HUES48 (cell line): ENCODE data around the gene OGDH.

Experiments used
- H3K27ac ChIP-seq: one replicate; pipeline ENCODE4 v1.7.0; 2013; ENCODE audit warnings: low read depth, low read length, inconsistent platforms
- H3K27me3 ChIP-seq: 2 replicates; pipeline ENCODE4 v1.6.1; 2013; ENCODE audit warnings: mild to moderate bottlenecking, low read length; ENCODE audit not compliant: control insufficient read depth, insufficient read depth
- H3K36me3 ChIP-seq: 2 replicates; pipeline ENCODE4 v1.6.1; 2013; ENCODE audit warnings: low read length; ENCODE audit not compliant: control insufficient read depth, insufficient read depth
- H3K4me1 ChIP-seq: 2 replicates; pipeline ENCODE4 v1.6.1; 2013; ENCODE audit warnings: mild to moderate bottlenecking, low read length; ENCODE audit not compliant: control insufficient read depth, insufficient read depth
- H3K4me3 ChIP-seq: 2 replicates; pipeline ENCODE4 v1.5.1; 2013; ENCODE audit warnings: mild to moderate bottlenecking, low read depth, low read length
- H3K9ac ChIP-seq: 2 replicates; pipeline ENCODE4 v1.6.1; 2013; ENCODE audit warnings: mild to moderate bottlenecking, low read depth, low read length, moderate library complexity
- H3K9me3 ChIP-seq: 2 replicates; pipeline ENCODE4 v1.6.1; 2013; ENCODE audit warnings: low read length; ENCODE audit not compliant: control insufficient read depth, insufficient read depth

Gene OGDH

DNA sequence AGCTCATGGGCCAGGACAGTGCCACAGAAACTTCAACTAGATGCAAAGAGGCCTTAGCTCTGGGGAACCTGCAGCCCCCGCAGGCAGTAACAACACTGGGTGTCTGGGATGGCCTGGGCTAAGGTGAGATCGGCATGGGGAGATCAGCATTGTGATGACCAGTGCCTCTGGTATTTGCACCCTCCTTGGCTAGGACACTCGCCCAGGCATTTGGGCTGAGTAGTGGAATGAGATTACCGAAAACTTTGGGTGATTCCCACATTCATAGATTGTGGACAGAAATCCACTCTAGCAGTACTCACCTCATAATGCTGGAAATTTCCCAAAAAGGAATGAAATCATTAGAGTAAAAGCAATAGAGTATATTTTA, 71.7 kb downstream of the OGDH start:
- no peak overlapping the region for H3K4me3 ChIP-seq
- H3K27me3 ChIP-seq, result no peaks in the 10 kb centered on the region
- no peak overlapping the region for H3K9ac ChIP-seq
- H3K4me1 ChIP-seq, result no peaks in the 10 kb centered on the region
- no peaks in the 10 kb centered on the region for H3K9me3 ChIP-seq
- H3K27ac ChIP-seq, result no peak overlapping the region
- peaks cover 56% of the 10 kb centered on the region for H3K36me3 ChIP-seq

- H3K36me3 ChIP-seq, result peaks cover 55% of the 10 kb centered on the region
- no peak overlapping the region for H3K9ac ChIP-seq
- no peak overlapping the region for H3K27ac ChIP-seq
Measured at GRCh38 chr7:44678471-44679179, 72.2 kb downstream of the OGDH start.

GRCh38 chr7:44681645-44682044, 75.2 kb downstream of the OGDH start:
- no peak overlapping the region for H3K4me3 ChIP-seq

More at GRCh38 chr7:44678471-44679179, 72.2 kb downstream of the OGDH start:
- Histone ChIP-seq H3K9me3 (no peaks in the 10 kb centered on the region), H3K4me1 (no peaks in the 10 kb centered on the region), H3K27me3 (no peaks in the 10 kb centered on the region), H3K4me3 (no peak overlapping the region)

DNA sequence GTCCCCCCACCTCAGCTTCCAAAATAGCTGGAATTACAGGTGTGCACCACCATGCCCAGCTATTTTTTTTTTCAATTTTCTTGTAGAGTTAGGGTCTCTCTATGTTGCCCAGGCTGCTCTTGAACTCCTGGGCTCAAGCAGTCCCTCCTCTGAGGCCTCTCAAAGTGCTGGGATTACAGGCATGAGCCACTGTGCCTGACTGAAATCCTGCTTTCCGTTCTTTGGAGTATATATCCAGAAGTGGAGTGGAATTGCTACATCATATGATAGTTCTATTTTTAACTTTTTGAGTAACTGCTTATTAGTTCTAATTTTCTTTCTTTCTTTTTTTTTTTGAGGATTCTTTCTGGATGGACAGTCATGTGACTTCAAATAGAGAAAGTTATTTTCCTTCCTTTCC, 79.3 kb downstream of the OGDH start:
- Histone ChIP-seq H3K4me3 (no peak overlapping the region), H3K36me3 (peaks cover 25% of the 10 kb centered on the region), H3K9ac (no peak overlapping the region), H3K27me3 (no peaks in the 10 kb centered on the region), H3K4me1 (no peaks in the 10 kb centered on the region), H3K9me3 (no peaks in the 10 kb centered on the region), H3K27ac (no peak overlapping the region)

More at GRCh38 chr7:44681645-44682044, 75.2 kb downstream of the OGDH start:
- Histone ChIP-seq H3K4me1 (no peaks in the 10 kb centered on the region), H3K27ac (no peak overlapping the region), H3K9me3 (no peaks in the 10 kb centered on the region), H3K27me3 (no peaks in the 10 kb centered on the region), H3K9ac (no peak overlapping the region), H3K36me3 (peaks cover 40% of the 10 kb centered on the region)

- H3K4me1 ChIP-seq, result no peaks in the 10 kb centered on the region
- H3K4me3 ChIP-seq, result no peak overlapping the region
- no peaks in the 10 kb centered on the region for H3K9me3 ChIP-seq
- no peaks in the 10 kb centered on the region for H3K27me3 ChIP-seq
- peaks cover 18% of the 10 kb centered on the region for H3K36me3 ChIP-seq
- no peak overlapping the region for H3K9ac ChIP-seq
- H3K27ac ChIP-seq, result no peak overlapping the region
Measured at GRCh38 chr7:44689427-44689826, 83.0 kb downstream of the OGDH start.

DNA sequence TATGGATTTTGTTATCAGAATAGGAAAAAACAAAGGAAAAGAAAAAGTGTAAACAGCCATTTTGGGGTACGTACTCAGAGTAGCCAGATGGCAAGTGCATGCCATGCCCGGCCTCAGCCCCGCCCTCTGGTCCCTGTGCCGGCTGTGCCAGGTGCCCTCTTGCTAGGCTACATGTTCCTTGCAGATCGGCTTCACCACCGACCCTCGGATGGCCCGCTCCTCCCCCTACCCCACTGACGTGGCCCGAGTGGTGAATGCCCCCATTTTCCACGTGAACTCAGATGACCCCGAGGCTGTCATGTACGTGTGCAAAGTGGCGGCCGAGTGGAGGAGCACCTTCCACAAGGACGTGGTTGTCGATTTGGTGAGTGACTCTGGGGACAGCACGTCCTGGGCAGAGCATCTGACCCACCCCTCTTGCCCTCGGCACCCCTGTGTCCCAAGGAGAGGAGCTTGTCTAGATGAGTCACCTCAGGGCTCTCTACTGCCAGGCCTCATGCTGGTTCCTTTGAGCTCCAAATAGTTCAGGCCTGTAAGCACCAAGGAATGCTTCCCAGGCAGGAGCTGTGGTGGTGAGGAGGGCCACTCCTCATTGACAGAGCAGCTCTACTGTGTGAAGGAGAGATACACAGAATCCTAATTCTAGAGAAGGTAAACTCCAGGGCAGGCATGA, 87.3 kb downstream of the OGDH start:
- no peaks in the 10 kb centered on the region for H3K4me1 ChIP-seq
- H3K27ac ChIP-seq, result no peak overlapping the region
- H3K9ac ChIP-seq, result no peak overlapping the region
- H3K4me3 ChIP-seq, result no peak overlapping the region
- H3K27me3 ChIP-seq, result no peaks in the 10 kb centered on the region
- H3K9me3 ChIP-seq, result no peaks in the 10 kb centered on the region
- peaks cover 43% of the 10 kb centered on the region for H3K36me3 ChIP-seq

- Histone ChIP-seq H3K4me3 (no peak overlapping the region), H3K27ac (no peak overlapping the region), H3K9me3 (no peaks in the 10 kb centered on the region), H3K36me3 (peaks cover 43% of the 10 kb centered on the region), H3K9ac (no peak overlapping the region), H3K27me3 (no peaks in the 10 kb centered on the region), H3K4me1 (no peaks in the 10 kb centered on the region)
Measured at GRCh38 chr7:44694326-44694725, 87.9 kb downstream of the OGDH start.

DNA sequence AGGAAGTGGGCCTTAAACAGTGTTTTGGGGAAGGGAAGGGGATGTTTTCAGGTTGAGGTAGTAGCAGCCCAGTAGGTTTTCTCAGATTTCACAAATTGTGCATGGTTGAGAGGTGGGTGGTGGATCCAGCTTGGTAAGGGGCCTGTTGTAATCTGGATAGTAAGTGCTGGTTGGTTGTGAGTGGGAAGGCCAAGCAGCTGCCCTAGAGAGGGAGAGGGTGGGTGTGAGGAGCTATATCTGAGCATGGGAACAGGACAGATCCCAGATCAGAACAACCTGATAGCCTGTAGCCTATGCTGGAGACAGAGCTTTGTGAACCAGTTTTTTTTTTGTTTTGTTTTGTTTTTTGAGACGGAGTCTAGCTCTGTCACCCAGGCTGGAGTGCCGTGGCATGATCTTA, 88.3 kb downstream of the OGDH start:
- Histone ChIP-seq H3K4me3 (no peak overlapping the region), H3K27ac (no peak overlapping the region), H3K36me3 (peaks cover 43% of the 10 kb centered on the region), H3K9me3 (no peaks in the 10 kb centered on the region), H3K4me1 (no peaks in the 10 kb centered on the region), H3K9ac (no peak overlapping the region), H3K27me3 (no peaks in the 10 kb centered on the region)

GRCh38 chr7:44695756-44696155, 89.3 kb downstream of the OGDH start:
- H3K4me3 ChIP-seq, result no peak overlapping the region
- H3K36me3 ChIP-seq, result peaks cover 46% of the 10 kb centered on the region
- H3K4me1 ChIP-seq, result no peaks in the 10 kb centered on the region
- H3K27me3 ChIP-seq, result no peaks in the 10 kb centered on the region
- no peak overlapping the region for H3K27ac ChIP-seq
- no peak overlapping the region for H3K9ac ChIP-seq
- no peaks in the 10 kb centered on the region for H3K9me3 ChIP-seq

- H3K4me1 ChIP-seq, result no peaks in the 10 kb centered on the region
- H3K27me3 ChIP-seq, result no peaks in the 10 kb centered on the region
- H3K9me3 ChIP-seq, result no peaks in the 10 kb centered on the region
- H3K4me3 ChIP-seq, result no peak overlapping the region
- peaks cover 50% of the 10 kb centered on the region for H3K36me3 ChIP-seq
- no peak overlapping the region for H3K27ac ChIP-seq
- no peak overlapping the region for H3K9ac ChIP-seq
Measured at GRCh38 chr7:44696728-44697127, 90.3 kb downstream of the OGDH start.

GRCh38 chr7:44697136-44698045, 91.0 kb downstream of the OGDH start:
- Histone ChIP-seq H3K4me1 (no peaks in the 10 kb centered on the region), H3K27ac (no peak overlapping the region), H3K9ac (no peak overlapping the region), H3K9me3 (no peaks in the 10 kb centered on the region), H3K27me3 (no peaks in the 10 kb centered on the region), H3K36me3 (peaks cover 56% of the 10 kb centered on the region), H3K4me3 (no peak overlapping the region)
